GM11168 (cell line): ENCODE results near the gene PTGIR.

Source experiments
- in situ Hi-C: fragments of 300-500 bp; cut with MboI; formaldehyde crosslinking; loops from one replicate; pipeline ENCODE4 v1.12.0; 2022; ENCODE audit warnings: low sequenced_read_pairs; ENCODE audit not compliant: unreplicated experiment

Gene PTGIR

DNA sequence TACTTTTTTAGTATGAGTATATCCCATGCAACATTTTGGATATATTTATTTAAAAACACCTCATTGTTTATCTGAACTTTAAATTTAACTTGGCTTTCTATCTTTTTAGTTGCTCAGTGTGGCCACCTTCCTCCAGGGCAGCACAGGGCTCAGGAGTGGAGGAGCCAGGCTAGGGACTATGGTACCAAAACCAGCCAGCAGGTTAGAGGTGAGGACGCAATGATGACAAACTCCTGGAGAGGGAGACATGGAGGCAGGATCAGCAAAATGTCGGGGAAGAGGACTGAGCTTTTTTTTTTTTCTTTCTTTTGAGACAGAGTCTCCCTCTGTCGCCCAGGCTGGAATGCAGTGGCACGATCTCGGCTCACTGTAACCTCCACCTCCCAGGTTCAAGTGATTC lies 53.4 kb downstream of the PTGIR start:
- in situ Hi-C loops, result no loop called here
